Measurements from ENCODE around the gene PRRX1. TPM values are rescaled to one million over a fixed set of nuclear protein-coding genes. Genes with fewer than 3 reads are reported as not detected.

PRRX1 gene
- total RNA-seq, 1 donor from 2014 or later = not detected

GRCh38 chr1:170687621-170688020 is 23.7 kb downstream of the PRRX1 start:
- intact Hi-C loops (cut with micrococcal nuclease) = no loop called here

- intact Hi-C loops (cut with micrococcal nuclease) = no loop called here
Observed at GRCh38 chr1:170691258-170691657, 27.3 kb downstream of the PRRX1 start.

GRCh38 chr1:170692866-170693575 is 29.1 kb downstream of the PRRX1 start:
- intact Hi-C loops (cut with micrococcal nuclease) = no loop called here

- intact Hi-C loops (cut with micrococcal nuclease) = no loop called here
Observed at GRCh38 chr1:170694172-170694926, 30.4 kb downstream of the PRRX1 start.

GRCh38 chr1:170695955-170696590 is 32.1 kb downstream of the PRRX1 start:
- intact Hi-C loops (cut with micrococcal nuclease) = no loop called here

GRCh38 chr1:170696591-170697290 is 32.8 kb downstream of the PRRX1 start:
- intact Hi-C loops (cut with micrococcal nuclease) = no loop called here

- intact Hi-C loops (cut with micrococcal nuclease) = no loop called here
Observed at GRCh38 chr1:170697316-170697715, 33.4 kb downstream of the PRRX1 start.

- intact Hi-C loops (cut with micrococcal nuclease) = no loop called here
Observed at GRCh38 chr1:170698301-170699275, 34.7 kb downstream of the PRRX1 start.

- intact Hi-C loops (cut with micrococcal nuclease) = no loop called here
Observed at GRCh38 chr1:170699696-170700095, 35.8 kb downstream of the PRRX1 start.

GRCh38 chr1:170700842-170701615 is 37.1 kb downstream of the PRRX1 start:
- intact Hi-C loops (cut with micrococcal nuclease) = no loop called here

- intact Hi-C loops (cut with micrococcal nuclease) = no loop called here
Observed at GRCh38 chr1:170701962-170702361, 38.0 kb downstream of the PRRX1 start.

- intact Hi-C loops (cut with micrococcal nuclease) = no loop called here
Observed at GRCh38 chr1:170703591-170703990, 39.7 kb downstream of the PRRX1 start.

GRCh38 chr1:170704256-170704655 is 40.3 kb downstream of the PRRX1 start:
- intact Hi-C loops (cut with micrococcal nuclease) = no loop called here

GRCh38 chr1:170705981-170706380 is 42.0 kb downstream of the PRRX1 start:
- intact Hi-C loops (cut with micrococcal nuclease) = no loop called here

- intact Hi-C loops (cut with micrococcal nuclease) = no loop called here
Observed at GRCh38 chr1:170707117-170707516, 43.2 kb downstream of the PRRX1 start.

GRCh38 chr1:170707959-170708655 is 44.2 kb downstream of the PRRX1 start:
- intact Hi-C loops (cut with micrococcal nuclease) = no loop called here

GRCh38 chr1:170711682-170712081 is 47.8 kb downstream of the PRRX1 start:
- intact Hi-C loops (cut with micrococcal nuclease) = no loop called here

GRCh38 chr1:170714163-170714562 is 50.2 kb downstream of the PRRX1 start:
- intact Hi-C loops (cut with micrococcal nuclease) = no loop called here

- intact Hi-C loops (cut with micrococcal nuclease) = no loop called here
Observed at GRCh38 chr1:170714938-170715337, 51.0 kb downstream of the PRRX1 start.

Data from T-helper 1 cell treated with Interleukin-12 subunit alpha and Interleukin-12 subunit beta and Interleukin-4 antibody, amounts not matched to agents 30 ng/mL and 1 ng/mL, for 36 hours (primary cell).